NB4 (cell line): ENCODE measurements around the gene GPC3.

Experiments
- CTCF ChIP-seq: IDR thresholded peaks from one replicate; pipeline ENCODE4 v1.5.1; 2012; ENCODE audit warnings: low read depth, low read length
- MAX ChIP-seq: IDR thresholded peaks from 2 replicates; pipeline ENCODE4 v1.6.1; 2011; ENCODE audit warnings: low read depth, low read length
- MYC ChIP-seq: IDR thresholded peaks from 2 replicates; pipeline ENCODE4 v1.6.1; 2011; ENCODE audit warnings: low read depth, low read length
- POLR2A ChIP-seq: IDR thresholded peaks from 2 replicates; pipeline ENCODE4 v1.6.1; 2011; ENCODE audit warnings: mild to moderate bottlenecking; ENCODE audit not compliant: insufficient read length; ENCODE audit errors: extremely low read depth

- TF ChIP-seq CTCF (no peak), POLR2A (no peak), MAX (no peak), MYC (no peak)
Measured at GRCh38 chrX:133840415-133840814, 145.0 kb downstream of the GPC3 start.
